Stomach (tissue), 9 donors: ENCODE measurements around the gene TSHZ2. TPM values are rescaled to one million over a fixed set of nuclear protein-coding genes. Genes with fewer than 3 reads are reported as not detected.

ENCODE experiments used
- DNase-seq, 2 donors: peaks; one replicate each; pipeline versions ENCODE4 v3.0.0 to v3.0.0-alpha.2; 2013 to 2019
- H3K27ac ChIP-seq, 5 donors: fragments of 200-600 bp in 4 of 5; sonication (generic) in 4 of 5; one replicate each; pipeline ENCODE4 v1.5.1; 2013 to 2019; ENCODE audit warnings: mild to moderate bottlenecking in 1 of 5, moderate library complexity in 1 of 5
- H3K27me3 ChIP-seq, 3 donors: fragments of 200-600 bp; sonication (generic); one replicate each; pipeline ENCODE4 v1.5.1; 2017 to 2019; ENCODE audit warnings: mixed run types in 1 of 3
- H3K36me3 ChIP-seq, 4 donors: fragments of 200-600 bp; sonication (generic); 1 replicate in 3 of 4; 2 replicates in 1 of 4; pipeline ENCODE4 v1.5.1; 2016 to 2019
- H3K4me1 ChIP-seq, 4 donors: fragments of 200-600 bp; sonication (generic); one replicate each; pipeline ENCODE4 v1.5.1; 2016 to 2019
- H3K4me3 ChIP-seq, 4 donors: fragments of 200-600 bp; sonication (generic) in 3 of 4; one replicate each; pipeline ENCODE4 v1.5.1; 2016 to 2019; ENCODE audit warnings: mild to moderate bottlenecking in 1 of 4
- H3K9me3 ChIP-seq, 4 donors: fragments of 200-600 bp; sonication (generic); one replicate each; pipeline ENCODE4 v1.5.1; 2016 to 2019
- EP300 ChIP-seq: sonication (generic); formaldehyde crosslinking; IDR thresholded peaks from one replicate; pipeline ENCODE4 v1.6.1; 2017; ENCODE audit warnings: antibody characterized with exemption
- POLR2A ChIP-seq, 4 donors: fragments of 450-650 bp; IDR thresholded peaks; one replicate each; pipeline ENCODE4 v1.6.1; 2016; ENCODE audit warnings: antibody characterized with exemption in 4 of 4, control low read depth in 2 of 4, mild to moderate bottlenecking in 1 of 4, moderate library complexity in 1 of 4
- POLR2AphosphoS5 ChIP-seq, 3 donors: sonication (generic); formaldehyde crosslinking; IDR thresholded peaks; one replicate each; pipeline ENCODE4 v1.6.1; 2016; ENCODE audit warnings: antibody characterized with exemption in 3 of 3
- WGBS, 5 donors: extraction: QIAGEN DNeasy Blood & Tissue Kit in 3 of 5; methylation state at CpG; one replicate each; pipeline versions ENCODE4 v1.1.5 to v1.1.7; 2013 to 2018; 5-methylcytosine and 5-hydroxymethylcytosine counted together
- intact Hi-C: fragments of 100-400 bp; cut with DNase I; formaldehyde crosslinking; loops from one replicate; pipeline ENCODE4 v1.15.1; 2023; ENCODE audit warnings: low total_unique reads
- polyA plus RNA-seq, 3 donors: library from polyadenylated mRNA; stranded (reverse); fragments of 200-250 nt; gene quantifications; one replicate each; pipeline ENCODE4 v1.2.3, GENCODE V29; 2013
- total RNA-seq, 5 donors: library from RNA; depleted of rRNA; stranded (reverse); fragments of >200 nt; gene quantifications; one replicate each; pipeline versions ENCODE4 v1.1.0 to v1.2.3, GENCODE V29; 2014 to 2016
- TF ChIP-seq, protein P1 (sequence below), 7 experiments: fragments of 450-650 bp in 4 of 7; fragments of 200-600 bp in 3 of 7; sonication (generic) in 3 of 7; IDR thresholded peaks; one replicate each; pipeline ENCODE4 v1.5.1; 2016 to 2019; ENCODE audit warnings: antibody characterized with exemption in 7 of 7, control low read depth in 2 of 7, mild to moderate bottlenecking in 1 of 7
- donor health status: healthy with polysubstance abuse.
- donor health status: Bipolar disorder and iron deficiency.
- donor health status: healthy.

TSHZ2 gene
- total and polyA plus RNA-seq, 8 donors = 2.9 to 20.5 (median 5.8) TPM

DNA sequence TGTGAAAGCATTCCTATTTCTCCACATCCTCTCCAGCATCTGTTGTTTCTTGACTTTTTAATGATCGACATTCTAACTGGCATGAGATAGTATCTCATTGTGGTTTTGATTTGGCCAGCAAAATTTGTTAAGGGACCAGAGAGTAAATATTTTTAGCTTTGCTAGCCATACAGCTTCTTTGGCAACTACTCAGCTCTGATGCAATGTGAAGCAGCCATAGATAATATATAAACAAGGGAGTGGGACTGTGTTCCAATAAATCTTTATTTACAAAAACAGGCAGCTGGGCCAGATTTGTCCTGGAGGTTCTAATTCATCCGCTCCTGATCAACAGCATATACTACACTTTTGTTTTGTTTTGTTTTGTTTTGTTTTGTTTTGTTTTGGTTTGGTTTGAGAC, 418.6 kb downstream of the TSHZ2 start:
- 78 to 90% (median 83%) methylated on average over 2 of the region's 2 CpGs for WGBS, 5 donors
- intact Hi-C loops = no loop called here
- TF ChIP-seq POLR2A (IDR thresholded peaks at IDR 0.05) (no peak), EP300 (no peak)
- TF ChIP-seq, protein P1, sequence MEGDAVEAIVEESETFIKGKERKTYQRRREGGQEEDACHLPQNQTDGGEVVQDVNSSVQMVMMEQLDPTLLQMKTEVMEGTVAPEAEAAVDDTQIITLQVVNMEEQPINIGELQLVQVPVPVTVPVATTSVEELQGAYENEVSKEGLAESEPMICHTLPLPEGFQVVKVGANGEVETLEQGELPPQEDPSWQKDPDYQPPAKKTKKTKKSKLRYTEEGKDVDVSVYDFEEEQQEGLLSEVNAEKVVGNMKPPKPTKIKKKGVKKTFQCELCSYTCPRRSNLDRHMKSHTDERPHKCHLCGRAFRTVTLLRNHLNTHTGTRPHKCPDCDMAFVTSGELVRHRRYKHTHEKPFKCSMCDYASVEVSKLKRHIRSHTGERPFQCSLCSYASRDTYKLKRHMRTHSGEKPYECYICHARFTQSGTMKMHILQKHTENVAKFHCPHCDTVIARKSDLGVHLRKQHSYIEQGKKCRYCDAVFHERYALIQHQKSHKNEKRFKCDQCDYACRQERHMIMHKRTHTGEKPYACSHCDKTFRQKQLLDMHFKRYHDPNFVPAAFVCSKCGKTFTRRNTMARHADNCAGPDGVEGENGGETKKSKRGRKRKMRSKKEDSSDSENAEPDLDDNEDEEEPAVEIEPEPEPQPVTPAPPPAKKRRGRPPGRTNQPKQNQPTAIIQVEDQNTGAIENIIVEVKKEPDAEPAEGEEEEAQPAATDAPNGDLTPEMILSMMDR (IDR thresholded peaks at IDR 0.05) = no peak

DNA sequence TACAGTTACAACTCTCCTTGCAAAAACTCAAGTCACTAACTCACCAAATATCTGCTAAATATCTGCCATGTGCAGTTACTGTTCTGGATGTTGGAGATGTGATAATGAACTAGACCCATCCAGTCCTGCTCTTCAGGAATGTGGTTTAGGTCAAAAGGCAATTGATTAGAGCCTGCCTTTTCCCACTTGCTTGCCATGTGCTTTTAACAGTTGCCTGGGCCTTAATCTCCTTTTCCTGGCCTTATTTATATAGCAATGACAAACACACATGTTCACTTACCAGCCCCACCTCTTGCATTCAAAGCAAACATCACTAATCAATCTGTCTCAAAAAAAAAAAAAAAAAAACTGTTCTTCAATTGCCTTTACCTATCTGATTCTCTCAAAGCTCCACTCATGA, 422.3 kb downstream of the TSHZ2 start:
- DNase-seq = peak in 1 of 2 donors; percentile 59
- TF ChIP-seq EP300 = no peak
- TF ChIP-seq, protein P1 (IDR thresholded peaks at IDR 0.05) = no peak
- no peak for TF ChIP-seq POLR2A (IDR thresholded peaks at IDR 0.05)
- TF ChIP-seq POLR2AphosphoS5 (IDR thresholded peaks at IDR 0.05) = peak in 1 of 3 donors; percentile 47
- peaks cover 0 to 14% (median 4%) of the 10 kb centered on the region in 4 donors for H3K4me1 ChIP-seq
- H3K4me3 ChIP-seq = no peak overlapping the region
- H3K9me3 ChIP-seq = no peaks in the 10 kb centered on the region
- no peak overlapping the region for H3K27ac ChIP-seq
- intact Hi-C loops = no loop called here
- no peaks in the 10 kb centered on the region for H3K36me3 ChIP-seq
- no peaks in the 10 kb centered on the region for H3K27me3 ChIP-seq

More for the DNA sequence above, 418.6 kb downstream of the TSHZ2 start:
- H3K4me3 ChIP-seq = no peak overlapping the region
- no peaks in the 10 kb centered on the region for H3K27me3 ChIP-seq
- no peak overlapping the region for H3K27ac ChIP-seq
- no peaks in the 10 kb centered on the region for H3K9me3 ChIP-seq
- H3K36me3 ChIP-seq = no peaks in the 10 kb centered on the region
- DNase-seq = no peak
- peaks cover 0 to 14% (median 4%) of the 10 kb centered on the region in 4 donors for H3K4me1 ChIP-seq

DNA sequence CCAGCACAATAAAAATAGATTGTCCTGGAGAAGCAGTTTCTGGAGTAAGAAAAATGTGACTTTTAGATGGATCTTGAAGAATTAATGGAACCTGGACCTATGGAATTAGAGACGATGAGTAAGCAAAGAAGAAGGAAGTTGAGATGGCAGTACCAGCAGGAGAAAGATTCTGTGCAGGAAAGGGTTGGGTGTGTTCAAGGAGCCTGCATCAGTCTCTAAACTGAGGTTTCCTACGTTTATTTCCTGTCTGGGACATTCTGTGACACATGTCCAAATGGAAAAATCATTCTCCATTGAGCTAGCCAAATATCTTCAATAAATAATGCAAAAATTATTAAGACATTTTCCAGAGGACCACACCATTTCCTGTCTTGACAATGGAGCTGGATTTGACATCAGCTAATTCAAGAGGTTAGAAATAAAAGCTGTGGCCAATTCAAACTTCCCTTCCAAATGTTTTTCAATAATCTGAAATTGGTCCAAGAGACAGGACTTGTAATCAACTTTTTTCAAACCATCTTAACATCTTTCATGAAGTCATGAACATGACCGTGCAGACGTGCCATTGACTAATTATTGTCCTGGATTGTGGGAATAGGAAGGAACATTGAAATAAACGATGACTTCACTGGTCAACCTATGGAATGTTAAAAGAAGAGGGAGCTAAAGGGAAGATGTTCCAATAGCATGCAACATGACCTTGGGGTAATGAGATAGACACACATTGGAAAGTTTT, 423.2 kb downstream of the TSHZ2 start:
- H3K4me1 ChIP-seq = peaks cover 0 to 14% (median 4%) of the 10 kb centered on the region in 4 donors

DNA sequence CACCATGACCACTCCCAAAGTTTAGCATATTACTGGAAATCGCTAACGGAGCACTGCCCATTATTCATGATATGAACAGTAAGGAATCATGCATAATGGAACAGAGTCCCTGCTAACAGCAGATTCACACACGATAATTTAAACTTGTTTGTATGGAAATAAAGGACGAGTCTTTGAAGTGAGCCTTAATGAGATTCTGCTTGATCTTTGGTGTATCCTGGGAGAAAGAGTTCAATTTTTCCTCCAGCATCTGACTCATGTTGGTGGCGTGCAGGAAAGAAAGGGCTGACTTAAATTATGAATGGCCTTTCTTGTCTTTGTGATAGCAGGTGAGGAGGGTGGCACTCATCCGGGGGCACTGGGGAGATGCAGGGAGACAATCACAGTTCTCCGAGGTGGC, 426.9 kb downstream of the TSHZ2 start:
- H3K9me3 ChIP-seq = no peaks in the 10 kb centered on the region
- H3K4me1 ChIP-seq = peaks cover 0 to 9% (median 4%) of the 10 kb centered on the region in 4 donors
- no peak overlapping the region for H3K4me3 ChIP-seq
- TF ChIP-seq POLR2A (IDR thresholded peaks at IDR 0.05) (no peak), POLR2AphosphoS5 (IDR thresholded peaks at IDR 0.05) (no peak), EP300 (no peak)
- TF ChIP-seq, protein P1 (IDR thresholded peaks at IDR 0.05) = no peak
- no peaks in the 10 kb centered on the region for H3K27me3 ChIP-seq
- H3K36me3 ChIP-seq = no peaks in the 10 kb centered on the region
- DNase-seq = no peak
- H3K27ac ChIP-seq = no peak overlapping the region
- 75 to 92% (median 84%) methylated on average over 7 of the region's 7 CpGs for WGBS, 5 donors
- intact Hi-C loops = no loop called here

More for the DNA sequence above, 423.2 kb downstream of the TSHZ2 start:
- 58 to 64% (median 60%) methylated on average over 5 of the region's 5 CpGs for WGBS, 5 donors
- TF ChIP-seq POLR2A (IDR thresholded peaks at IDR 0.05) (no peak), EP300 (no peak), POLR2AphosphoS5 (IDR thresholded peaks at IDR 0.05) (no peak)
- TF ChIP-seq, protein P1 (IDR thresholded peaks at IDR 0.05) = no peak
- Histone ChIP-seq H3K27me3 (no peaks in the 10 kb centered on the region), H3K4me3 (no peak overlapping the region), H3K27ac (no peak overlapping the region), H3K9me3 (no peaks in the 10 kb centered on the region), H3K36me3 (no peaks in the 10 kb centered on the region)
- DNase-seq = no peak
- intact Hi-C loops = no loop called here
